Measurements from ENCODE around the gene VMAC.

VMAC gene

GRCh38 chr19:5889288-5889971, 15.2 kb upstream of the VMAC start:
- H3K36me3 ChIP-seq (ENCODE audit: insufficient read depth, low read length) = no peaks in the 10 kb centered on the region
- H3K9ac ChIP-seq (ENCODE audit: low read length) = no peak overlapping the region
- peaks cover 21% of the 10 kb centered on the region for H3K4me1 ChIP-seq (ENCODE audit: insufficient read depth, low read length)
- no peak overlapping the region for H3K4me3 ChIP-seq (ENCODE audit: low read depth in 1 of 2, low read length in 2 of 2)
- no peaks in the 10 kb centered on the region for H3K9me3 ChIP-seq (ENCODE audit: low read length)
- peak overlapping the region; percentile 21 for H3K27ac ChIP-seq (ENCODE audit: low read depth, low read length)
- H3K27me3 ChIP-seq (ENCODE audit: control insufficient read depth in 1 of 2, insufficient read depth in 2 of 2, low read length in 2 of 2) = no peaks in the 10 kb centered on the region

- Histone ChIP-seq H3K9me3 (ENCODE audit: low read length) (no peaks in the 10 kb centered on the region), H3K36me3 (ENCODE audit: insufficient read depth, low read length) (peaks cover 3% of the 10 kb centered on the region), H3K4me3 (ENCODE audit: low read depth in 1 of 2, low read length in 2 of 2) (no peak overlapping the region), H3K27me3 (ENCODE audit: control insufficient read depth in 1 of 2, insufficient read depth in 2 of 2, low read length in 2 of 2) (no peaks in the 10 kb centered on the region), H3K9ac (ENCODE audit: low read length) (no peak overlapping the region), H3K4me1 (ENCODE audit: insufficient read depth, low read length) (peaks cover 21% of the 10 kb centered on the region), H3K27ac (ENCODE audit: low read depth, low read length) (peak overlapping the region; percentile 21)
Measured at GRCh38 chr19:5890099-5890498, 14.6 kb upstream of the VMAC start.

- Histone ChIP-seq H3K4me1 (ENCODE audit: insufficient read depth, low read length) (peaks cover 21% of the 10 kb centered on the region), H3K9me3 (ENCODE audit: low read length) (no peaks in the 10 kb centered on the region), H3K9ac (ENCODE audit: low read length) (no peak overlapping the region), H3K4me3 (ENCODE audit: low read depth in 1 of 2, low read length in 2 of 2) (no peak overlapping the region), H3K36me3 (ENCODE audit: insufficient read depth, low read length) (peaks cover 13% of the 10 kb centered on the region), H3K27ac (ENCODE audit: low read depth, low read length) (no peak overlapping the region), H3K27me3 (ENCODE audit: control insufficient read depth in 1 of 2, insufficient read depth in 2 of 2, low read length in 2 of 2) (no peaks in the 10 kb centered on the region)
Measured at GRCh38 chr19:5891572-5891937, 13.1 kb upstream of the VMAC start.

GRCh38 chr19:5891938-5892771, 12.5 kb upstream of the VMAC start:
- Histone ChIP-seq H3K4me1 (ENCODE audit: insufficient read depth, low read length) (peaks cover 21% of the 10 kb centered on the region), H3K36me3 (ENCODE audit: insufficient read depth, low read length) (peaks cover 13% of the 10 kb centered on the region), H3K9ac (ENCODE audit: low read length) (no peak overlapping the region), H3K9me3 (ENCODE audit: low read length) (no peaks in the 10 kb centered on the region), H3K4me3 (ENCODE audit: low read depth in 1 of 2, low read length in 2 of 2) (peak overlapping the region in 1 of 2 donors; percentile 29), H3K27me3 (ENCODE audit: control insufficient read depth in 1 of 2, insufficient read depth in 2 of 2, low read length in 2 of 2) (no peaks in the 10 kb centered on the region), H3K27ac (ENCODE audit: low read depth, low read length) (no peak overlapping the region)

- peaks cover 13% of the 10 kb centered on the region for H3K36me3 ChIP-seq (ENCODE audit: insufficient read depth, low read length)
Measured at GRCh38 chr19:5892772-5893275, 11.8 kb upstream of the VMAC start.

GRCh38 chr19:5893296-5893903, 11.3 kb upstream of the VMAC start:
- Histone ChIP-seq H3K27me3 (ENCODE audit: control insufficient read depth in 1 of 2, insufficient read depth in 2 of 2, low read length in 2 of 2) (no peaks in the 10 kb centered on the region), H3K9me3 (ENCODE audit: low read length) (no peaks in the 10 kb centered on the region), H3K9ac (ENCODE audit: low read length) (no peak overlapping the region), H3K27ac (ENCODE audit: low read depth, low read length) (no peak overlapping the region), H3K4me1 (ENCODE audit: insufficient read depth, low read length) (peaks cover 21% of the 10 kb centered on the region), H3K36me3 (ENCODE audit: insufficient read depth, low read length) (peaks cover 13% of the 10 kb centered on the region), H3K4me3 (ENCODE audit: low read depth in 1 of 2, low read length in 2 of 2) (no peak overlapping the region)

More at GRCh38 chr19:5892772-5893275, 11.8 kb upstream of the VMAC start:
- H3K9me3 ChIP-seq (ENCODE audit: low read length) = no peaks in the 10 kb centered on the region
- no peak overlapping the region for H3K4me3 ChIP-seq (ENCODE audit: low read depth in 1 of 2, low read length in 2 of 2)
- peaks cover 21% of the 10 kb centered on the region for H3K4me1 ChIP-seq (ENCODE audit: insufficient read depth, low read length)
- H3K27me3 ChIP-seq (ENCODE audit: control insufficient read depth in 1 of 2, insufficient read depth in 2 of 2, low read length in 2 of 2) = no peaks in the 10 kb centered on the region
- H3K9ac ChIP-seq (ENCODE audit: low read length) = no peak overlapping the region
- no peak overlapping the region for H3K27ac ChIP-seq (ENCODE audit: low read depth, low read length)

- H3K4me1 ChIP-seq (ENCODE audit: insufficient read depth, low read length) = peaks cover 21% of the 10 kb centered on the region
- H3K9ac ChIP-seq (ENCODE audit: low read length) = no peak overlapping the region
- H3K36me3 ChIP-seq (ENCODE audit: insufficient read depth, low read length) = peaks cover 13% of the 10 kb centered on the region
- H3K27me3 ChIP-seq (ENCODE audit: control insufficient read depth in 1 of 2, insufficient read depth in 2 of 2, low read length in 2 of 2) = no peaks in the 10 kb centered on the region
- H3K27ac ChIP-seq (ENCODE audit: low read depth, low read length) = no peak overlapping the region
- H3K9me3 ChIP-seq (ENCODE audit: low read length) = no peaks in the 10 kb centered on the region
- no peak overlapping the region for H3K4me3 ChIP-seq (ENCODE audit: low read depth in 1 of 2, low read length in 2 of 2)
Measured at GRCh38 chr19:5893907-5894703, 10.6 kb upstream of the VMAC start.

- Histone ChIP-seq H3K27ac (ENCODE audit: low read depth, low read length) (no peak overlapping the region), H3K9ac (ENCODE audit: low read length) (no peak overlapping the region), H3K27me3 (ENCODE audit: control insufficient read depth in 1 of 2, insufficient read depth in 2 of 2, low read length in 2 of 2) (no peaks in the 10 kb centered on the region), H3K36me3 (ENCODE audit: insufficient read depth, low read length) (peaks cover 13% of the 10 kb centered on the region), H3K9me3 (ENCODE audit: low read length) (no peaks in the 10 kb centered on the region), H3K4me3 (ENCODE audit: low read depth in 1 of 2, low read length in 2 of 2) (no peak overlapping the region), H3K4me1 (ENCODE audit: insufficient read depth, low read length) (peaks cover 14% of the 10 kb centered on the region)
Measured at GRCh38 chr19:5894704-5895349, 9.8 kb upstream of the VMAC start.

GRCh38 chr19:5895409-5895808, 9.3 kb upstream of the VMAC start:
- H3K27me3 ChIP-seq (ENCODE audit: control insufficient read depth in 1 of 2, insufficient read depth in 2 of 2, low read length in 2 of 2) = no peaks in the 10 kb centered on the region
- H3K9me3 ChIP-seq (ENCODE audit: low read length) = no peaks in the 10 kb centered on the region
- H3K4me3 ChIP-seq (ENCODE audit: low read depth in 1 of 2, low read length in 2 of 2) = no peak overlapping the region
- peaks cover 13% of the 10 kb centered on the region for H3K36me3 ChIP-seq (ENCODE audit: insufficient read depth, low read length)
- H3K9ac ChIP-seq (ENCODE audit: low read length) = no peak overlapping the region
- peaks cover 10% of the 10 kb centered on the region for H3K4me1 ChIP-seq (ENCODE audit: insufficient read depth, low read length)
- no peak overlapping the region for H3K27ac ChIP-seq (ENCODE audit: low read depth, low read length)

GRCh38 chr19:5895890-5896289, 8.8 kb upstream of the VMAC start:
- H3K27me3 ChIP-seq (ENCODE audit: control insufficient read depth in 1 of 2, insufficient read depth in 2 of 2, low read length in 2 of 2) = no peaks in the 10 kb centered on the region
- no peaks in the 10 kb centered on the region for H3K9me3 ChIP-seq (ENCODE audit: low read length)
- peaks cover 10% of the 10 kb centered on the region for H3K4me1 ChIP-seq (ENCODE audit: insufficient read depth, low read length)
- H3K27ac ChIP-seq (ENCODE audit: low read depth, low read length) = no peak overlapping the region
- H3K36me3 ChIP-seq (ENCODE audit: insufficient read depth, low read length) = peaks cover 13% of the 10 kb centered on the region
- no peak overlapping the region for H3K9ac ChIP-seq (ENCODE audit: low read length)
- H3K4me3 ChIP-seq (ENCODE audit: low read depth in 1 of 2, low read length in 2 of 2) = no peak overlapping the region
